K562 (cell line): Measurements from ENCODE around the gene BMI1. TPM values are rescaled to one million over a fixed set of nuclear protein-coding genes. Genes with fewer than 3 reads are reported as not detected.

ENCODE experiments used
- AFF1 ChIP-seq, 2 experiments: fragments of 450-650 bp; IDR thresholded peaks; 2 replicates each; pipeline ENCODE4 v1.6.1; 2018; ENCODE audit warnings: mild to moderate bottlenecking in 2 of 2, low read depth in 1 of 2; ENCODE audit not compliant: partially characterized antibody in 2 of 2
- HINFP ChIP-seq: fragments of 450-650 bp; conservative IDR thresholded peaks from 2 replicates; pipeline ENCODE4 v1.6.1; 2016; ENCODE audit warnings: missing genetic modification characterization, low read depth, mild to moderate bottlenecking, control low read depth, missing compliant biosample characterization
- MAFF ChIP-seq: IDR thresholded peaks from 2 replicates; pipeline ENCODE4 v1.6.1; 2012; ENCODE audit warnings: low read length, improper control_type of control experiment
- ZNF589 ChIP-seq: fragments of 200-800 bp; sonication (Bioruptor generic); IDR thresholded peaks from 2 replicates; pipeline ENCODE4 v1.6.1; 2016; ENCODE audit warnings: low read depth, missing genetic modification characterization, missing compliant biosample characterization
- ZNF717 ChIP-seq: fragments of 250-450 bp; sonication (Bioruptor Pico); IDR thresholded peaks from 2 replicates; pipeline ENCODE4 v1.5.0; 2021
- polyA plus RNA-seq, 8 experiments: library from polyadenylated mRNA; depleted of rRNA in 4 of 8; stranded (reverse) in 5 of 8; unstranded in 3 of 8; fragments of >200 nt; fragmentation: Nextera tagmentation in 2 of 8; fragmentation: Illumina TruSeq in 1 of 8; extraction: Ambion mirVana in 2 of 8; extraction: Trizol in 1 of 8; gene quantifications; 2 replicates each; pipeline versions ENCODE4 v1.2.1 to v1.2.3, GENCODE V29; 2011 to 2014; ENCODE audit warnings: inconsistent platforms in 1 of 8, missing spikeins in 1 of 8
- total RNA-seq, 7 experiments: library from RNA; depleted of rRNA in 6 of 7; stranded (reverse); fragments of >200 nt in 6 of 7; fragmentation: Illumina TruSeq in 2 of 7; extraction: Trizol in 2 of 7; gene quantifications; 2 replicates each; pipeline versions ENCODE4 v1.2.1 to v1.2.3, GENCODE V29; 2011 to 2021; ENCODE audit warnings: low replicate concordance in 1 of 7

Gene BMI1
- total and polyA plus RNA-seq, 9 of the 15 experiments (the other 6 are each of a cell fraction or from before 2014, with no cell fraction given): 21.4 to 103 (median 70.8) TPM

GRCh38 chr10:22321156-22321923, 441 bp downstream of the BMI1 start (continued):
- no peak for TF ChIP-seq AFF1 (IDR thresholded peaks at IDR 0.05; ENCODE audit: low read depth in 1 of 2, partially characterized antibody in 2 of 2)
- no peak for TF ChIP-seq ZNF589 (CRISPR knock-in tag)
- TF ChIP-seq MAFF: no peak
- TF ChIP-seq ZNF717 (CRISPR knock-in tag): no peak
- no peak for TF ChIP-seq HINFP (tag)
- TF ChIP-seq, all 486 proteins: peak for 129
